Chondrocyte (in vitro differentiated cells): ENCODE data around the gene THRB. TPM values are rescaled to one million over a fixed set of nuclear protein-coding genes. Genes with fewer than 3 reads are reported as not detected.

Experiments used
- DNase-seq: peaks from one replicate; pipeline ENCODE4 v3.0.0; 2021; ENCODE audit warnings: mixed read lengths, low spot score
- H3K27ac Mint-ChIP-seq: one replicate; pipeline ENCODE4 v1.8.0; 2021; ENCODE audit warnings: mild to moderate bottlenecking, moderate library complexity, mixed read lengths; ENCODE audit not compliant: unreplicated experiment
- H3K27me3 Mint-ChIP-seq: 2 replicates; pipeline ENCODE4 v1.8.0; 2021; ENCODE audit warnings: low read depth, mixed read lengths
- H3K36me3 Mint-ChIP-seq: 2 replicates; pipeline ENCODE4 v1.8.0; 2021; ENCODE audit warnings: low read depth, mixed read lengths
- H3K4me1 Mint-ChIP-seq: 2 replicates; pipeline ENCODE4 v1.8.0; 2021; ENCODE audit warnings: low read depth, mild to moderate bottlenecking, mixed read lengths
- H3K4me3 Mint-ChIP-seq: one replicate; pipeline ENCODE4 v1.8.0; 2021; ENCODE audit warnings: mild to moderate bottlenecking, moderate library complexity, mixed read lengths; ENCODE audit not compliant: unreplicated experiment
- H3K9me3 Mint-ChIP-seq: 2 replicates; pipeline ENCODE4 v1.8.0; 2021; ENCODE audit warnings: low read depth, mixed read lengths
- CTCF ChIP-seq: fragments of 200-600 bp; sonication (generic); IDR thresholded peaks from 2 replicates; pipeline ENCODE4 v1.5.0; 2021; ENCODE audit warnings: antibody characterized with exemption, mild to moderate bottlenecking, moderate library complexity
- total RNA-seq: library from RNA; stranded (reverse); gene quantifications from 3 replicates; pipeline ENCODE4 v1.2.1, GENCODE V29; 2021

THRB gene
- total RNA-seq, 1 donor from 2014 or later, result 3.8 TPM

- H3K27ac Mint-ChIP-seq, result no peak overlapping the region
- no peaks in the 10 kb centered on the region for H3K27me3 Mint-ChIP-seq
- peaks cover 2% of the 10 kb centered on the region for H3K36me3 Mint-ChIP-seq
- peaks cover 5% of the 10 kb centered on the region for H3K9me3 Mint-ChIP-seq
- no peak for TF ChIP-seq CTCF
- no peak overlapping the region for H3K4me3 Mint-ChIP-seq
- no peak for DNase-seq
- H3K4me1 Mint-ChIP-seq, result peaks cover 38% of the 10 kb centered on the region
Measured at GRCh38 chr3:24354230-24354629, 140.4 kb downstream of the THRB start.

GRCh38 chr3:24352893-24353553 lies 141.6 kb downstream of the THRB start:
- Mint-ChIP-seq H3K4me1 (peaks cover 32% of the 10 kb centered on the region), H3K36me3 (peaks cover 2% of the 10 kb centered on the region), H3K27ac (no peak overlapping the region), H3K4me3 (no peak overlapping the region), H3K9me3 (peaks cover 5% of the 10 kb centered on the region), H3K27me3 (no peaks in the 10 kb centered on the region)
- DNase-seq, result no peak
- no peak for TF ChIP-seq CTCF

GRCh38 chr3:24351779-24352469 lies 142.7 kb downstream of the THRB start:
- peaks cover 27% of the 10 kb centered on the region for H3K4me1 Mint-ChIP-seq
- H3K36me3 Mint-ChIP-seq, result peaks cover 2% of the 10 kb centered on the region
- no peak overlapping the region for H3K4me3 Mint-ChIP-seq
- no peak for DNase-seq
- peaks cover 5% of the 10 kb centered on the region for H3K9me3 Mint-ChIP-seq
- H3K27ac Mint-ChIP-seq, result peak overlapping the region; percentile 19
- TF ChIP-seq CTCF, result no peak
- H3K27me3 Mint-ChIP-seq, result no peaks in the 10 kb centered on the region

GRCh38 chr3:24349367-24350019 lies 145.2 kb downstream of the THRB start:
- H3K4me3 Mint-ChIP-seq, result no peak overlapping the region
- H3K36me3 Mint-ChIP-seq, result peaks cover 2% of the 10 kb centered on the region

More at GRCh38 chr3:24349367-24350019, 145.2 kb downstream of the THRB start:
- H3K27ac Mint-ChIP-seq, result no peak overlapping the region
- H3K4me1 Mint-ChIP-seq, result peaks cover 24% of the 10 kb centered on the region
- no peaks in the 10 kb centered on the region for H3K27me3 Mint-ChIP-seq
- TF ChIP-seq CTCF, result no peak
- DNase-seq, result no peak
- H3K9me3 Mint-ChIP-seq, result peaks cover 2% of the 10 kb centered on the region
